GM23338 (cell line): ENCODE results near the gene CHD5. TPM values are rescaled to one million over a fixed set of nuclear protein-coding genes. Genes with fewer than 3 reads are reported as not detected.

ENCODE experiments used
- ATAC-seq: fragments of 200-7000 bp; cut with Tn5 transposase; 3 replicates; pipeline ENCODE4 v1.9.1; 2020
- DNase-seq: peaks from one replicate; pipeline ENCODE4 v3.0.0-alpha.2; 2015; ENCODE audit warnings: low spot score
- H2AFZ ChIP-seq: fragments of 200-600 bp; sonication (generic); 2 replicates; pipeline ENCODE4 v1.8.0; 2016; ENCODE audit warnings: antibody characterized with exemption, mild to moderate bottlenecking, moderate library complexity
- H3F3A ChIP-seq: fragments of 200-600 bp; sonication (generic); replicated peaks from 2 replicates; pipeline ENCODE4 v1.8.0; 2017; ENCODE audit warnings: antibody characterized with exemption, mixed run types, low read depth
- H3K27ac ChIP-seq: fragments of 200-600 bp; sonication (generic); 2 replicates; pipeline ENCODE4 v1.6.1; 2016; ENCODE audit warnings: low read depth
- H3K27me3 ChIP-seq: fragments of 200-600 bp; sonication (generic); 2 replicates; pipeline ENCODE4 v1.8.0; 2016; ENCODE audit warnings: mild to moderate bottlenecking, mixed run types, moderate library complexity; ENCODE audit not compliant: insufficient read depth
- H3K36me3 ChIP-seq: fragments of 200-600 bp; sonication (generic); 2 replicates; pipeline ENCODE4 v1.8.0; 2016; ENCODE audit warnings: mild to moderate bottlenecking; ENCODE audit not compliant: insufficient read depth
- H3K4me1 ChIP-seq: fragments of 200-600 bp; sonication (generic); 2 replicates; pipeline ENCODE4 v1.8.0; 2016; ENCODE audit warnings: mild to moderate bottlenecking, moderate library complexity; ENCODE audit not compliant: insufficient read depth
- H3K4me2 ChIP-seq: fragments of 200-600 bp; sonication (generic); 2 replicates; pipeline ENCODE4 v1.7.1; 2017; ENCODE audit warnings: mixed run types
- H3K4me3 ChIP-seq: fragments of 200-600 bp; sonication (generic); 2 replicates; pipeline ENCODE4 v1.6.1; 2016; ENCODE audit warnings: mixed run types
- H3K79me2 ChIP-seq: fragments of 200-600 bp; sonication (generic); replicated peaks from 2 replicates; pipeline ENCODE4 v1.8.0; 2017; ENCODE audit warnings: mild to moderate bottlenecking; ENCODE audit not compliant: insufficient read depth
- H3K9me2 ChIP-seq: fragments of 200-600 bp; sonication (generic); 2 replicates; pipeline ENCODE4 v1.8.0; 2017; ENCODE audit not compliant: insufficient read depth
- H4K20me1 ChIP-seq: fragments of 200-600 bp; sonication (generic); replicated peaks from 2 replicates; pipeline ENCODE4 v1.8.0; 2017; ENCODE audit warnings: mild to moderate bottlenecking; ENCODE audit not compliant: insufficient read depth
- H3K27ac Mint-ChIP-seq: 2 replicates; pipeline ENCODE4 v1.8.0; 2020; ENCODE audit warnings: inconsistent platforms, mild to moderate bottlenecking, moderate library complexity, mixed read lengths
- H3K27me3 Mint-ChIP-seq: 3 replicates; pipeline ENCODE4 v1.8.0; 2022; ENCODE audit warnings: low read depth, mild to moderate bottlenecking, moderate library complexity, mixed read lengths, inconsistent platforms; ENCODE audit not compliant: insufficient read depth, poor library complexity
- H3K36me3 Mint-ChIP-seq: 3 replicates; pipeline ENCODE4 v1.8.0; 2021; ENCODE audit warnings: low read depth, mild to moderate bottlenecking, inconsistent platforms, moderate library complexity, mixed read lengths
- H3K4me1 Mint-ChIP-seq: 3 replicates; pipeline ENCODE4 v1.8.0; 2020; ENCODE audit warnings: mild to moderate bottlenecking, inconsistent platforms, mixed read lengths
- H3K4me3 Mint-ChIP-seq: 3 replicates; pipeline ENCODE4 v1.8.0; 2021; ENCODE audit warnings: moderate library complexity, mild to moderate bottlenecking, inconsistent platforms, mixed read lengths
- H3K9me3 Mint-ChIP-seq: 3 replicates; pipeline ENCODE4 v1.8.0; 2020; ENCODE audit warnings: moderate library complexity, mild to moderate bottlenecking, inconsistent platforms, mixed read lengths
- CTCF ChIP-seq, 2 experiments: fragments of 200-600 bp in 1 of 2; sonication (generic) in 1 of 2; conservative IDR thresholded peaks; 2 replicates each; pipeline versions ENCODE4 v1.5.1 to v1.6.1; 2016 to 2017; ENCODE audit warnings: antibody characterized with exemption in 2 of 2, low read depth in 2 of 2, mild to moderate bottlenecking in 2 of 2, moderate library complexity in 1 of 2
- ETS1 ChIP-seq: IDR thresholded peaks from 2 replicates; pipeline ENCODE4 v1.6.1; 2016; ENCODE audit warnings: antibody characterized with exemption
- EZH2 ChIP-seq: fragments of 200-600 bp; sonication (generic); IDR thresholded peaks from one replicate; pipeline ENCODE4 v1.8.0; 2017; ENCODE audit warnings: antibody characterized with exemption, mild to moderate bottlenecking, low read depth; ENCODE audit not compliant: unreplicated experiment
- EZH2phosphoT487 ChIP-seq: fragments of 200-600 bp; sonication (generic); IDR thresholded peaks from one replicate; pipeline ENCODE4 v1.8.1; 2018; ENCODE audit warnings: antibody characterized with exemption; ENCODE audit not compliant: unreplicated experiment
- JUNB ChIP-seq: IDR thresholded peaks from one replicate; pipeline ENCODE4 v1.6.1; 2016; ENCODE audit warnings: antibody characterized with exemption; ENCODE audit not compliant: unreplicated experiment
- NANOG ChIP-seq: IDR thresholded peaks from 2 replicates; pipeline ENCODE4 v1.6.1; 2016; ENCODE audit warnings: antibody characterized with exemption, borderline replicate concordance
- REST ChIP-seq: IDR thresholded peaks from one replicate; pipeline ENCODE4 v1.6.1; 2018; ENCODE audit warnings: antibody characterized with exemption; ENCODE audit not compliant: unreplicated experiment
- STAT1 ChIP-seq: IDR thresholded peaks from one replicate; pipeline ENCODE4 v1.6.1; 2016; ENCODE audit warnings: antibody characterized with exemption; ENCODE audit not compliant: unreplicated experiment
- ZNF114 ChIP-seq: fragments of 250-450 bp; sonication (Bioruptor Pico); IDR thresholded peaks from 2 replicates; pipeline ENCODE4 v1.5.0; 2020; ENCODE audit warnings: mild to moderate bottlenecking, moderate library complexity
- ZNF331 ChIP-seq: fragments of 250-450 bp; sonication (Bioruptor Pico); IDR thresholded peaks from 2 replicates; pipeline ENCODE4 v1.5.0; 2020; ENCODE audit warnings: low read depth, mild to moderate bottlenecking, moderate library complexity
- ZNF462 ChIP-seq: fragments of 250-450 bp; sonication (Bioruptor Pico); IDR thresholded peaks from 2 replicates; pipeline ENCODE4 v1.5.0; 2020; ENCODE audit warnings: mild to moderate bottlenecking, moderate library complexity
- polyA plus RNA-seq: library from polyadenylated mRNA; unstranded; fragments of >200 nt; fragmentation: Nextera tagmentation; extraction: Ambion mirVana; gene quantifications from 2 replicates; pipeline ENCODE4 v1.2.1, GENCODE V29; 2016
- total RNA-seq: library from RNA; depleted of rRNA; stranded (reverse); fragments of >200 nt; shearing (Covaris generic); gene quantifications from 2 replicates; pipeline ENCODE4 v1.2.3, GENCODE V29; 2014

The CHD5 gene
- total and polyA plus RNA-seq, 2 experiments from 2014 or later, result 0.32 to 1.0 TPM

DNA sequence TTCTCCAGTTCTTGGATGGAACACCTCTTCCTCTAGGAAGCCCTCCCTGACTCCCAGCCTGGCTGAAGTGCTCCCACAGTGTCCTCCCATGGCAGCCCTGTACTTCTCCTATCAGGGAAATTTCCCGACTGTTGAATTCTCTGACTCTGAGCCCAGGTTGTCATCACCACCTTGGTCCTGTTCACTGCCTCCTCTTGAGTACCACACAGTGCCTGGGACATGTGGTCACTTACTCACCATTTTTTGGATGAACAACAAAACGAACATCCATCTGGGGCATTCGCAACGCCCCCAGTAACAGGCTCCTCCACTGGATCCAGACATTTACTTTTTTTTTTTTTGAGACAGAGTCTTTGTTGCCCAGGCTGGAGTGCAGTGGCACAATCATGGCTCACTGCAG lies 37.4 kb downstream of the CHD5 start (continued):
- no peak for TF ChIP-seq ETS1

- peaks cover 12% of the 10 kb centered on the region for H3K27me3 Mint-ChIP-seq
- no peak overlapping the region for H3K27ac ChIP-seq
- TF ChIP-seq EZH2phosphoT487 (no peak), ZNF331 (no peak), JUNB (no peak), NANOG (no peak), ZNF462 (CRISPR knock-in tag) (no peak), REST (no peak), EZH2 (no peak), ZNF114 (CRISPR knock-in tag) (no peak), STAT1 (no peak), CTCF (conservative IDR thresholded peaks at IDR 0.05; ENCODE audit: low read depth in 2 of 2) (no peak), ETS1 (no peak)
Observed at GRCh38 chr1:6142036-6142621, 38.0 kb downstream of the CHD5 start.

More at GRCh38 chr1:6142036-6142621, 38.0 kb downstream of the CHD5 start:
- Mint-ChIP-seq H3K36me3 (no peaks in the 10 kb centered on the region), H3K9me3 (no peaks in the 10 kb centered on the region), H3K4me3 (no peak overlapping the region), H3K27ac (no peak overlapping the region), H3K4me1 (peaks cover 5% of the 10 kb centered on the region; the same call in 2 of the 3 replicates)
- H3K4me3 ChIP-seq, result no peak overlapping the region
- no peaks in the 10 kb centered on the region for H3F3A ChIP-seq
- DNase-seq, result no peak
- no peak overlapping the region for H3K4me2 ChIP-seq
- H4K20me1 ChIP-seq, result no peaks in the 10 kb centered on the region
- no peaks in the 10 kb centered on the region for H3K4me1 ChIP-seq
- no peak overlapping the region for H2AFZ ChIP-seq
- no peak for ATAC-seq
- H3K79me2 ChIP-seq, result no peaks in the 10 kb centered on the region
- H3K9me2 ChIP-seq, result no peaks in the 10 kb centered on the region
- H3K36me3 ChIP-seq, result no peaks in the 10 kb centered on the region
- no peaks in the 10 kb centered on the region for H3K27me3 ChIP-seq
